ENCODE results near the gene AP1G2. TPM values are rescaled to one million over a fixed set of nuclear protein-coding genes. Genes with fewer than 3 reads are reported as not detected.
A peak's percentile ranks its signal among the peaks of the same experiment; 100 is the strongest.

Gene AP1G2
- total RNA-seq, 1 donor from 2014 or later, result 53.2 TPM

DNA sequence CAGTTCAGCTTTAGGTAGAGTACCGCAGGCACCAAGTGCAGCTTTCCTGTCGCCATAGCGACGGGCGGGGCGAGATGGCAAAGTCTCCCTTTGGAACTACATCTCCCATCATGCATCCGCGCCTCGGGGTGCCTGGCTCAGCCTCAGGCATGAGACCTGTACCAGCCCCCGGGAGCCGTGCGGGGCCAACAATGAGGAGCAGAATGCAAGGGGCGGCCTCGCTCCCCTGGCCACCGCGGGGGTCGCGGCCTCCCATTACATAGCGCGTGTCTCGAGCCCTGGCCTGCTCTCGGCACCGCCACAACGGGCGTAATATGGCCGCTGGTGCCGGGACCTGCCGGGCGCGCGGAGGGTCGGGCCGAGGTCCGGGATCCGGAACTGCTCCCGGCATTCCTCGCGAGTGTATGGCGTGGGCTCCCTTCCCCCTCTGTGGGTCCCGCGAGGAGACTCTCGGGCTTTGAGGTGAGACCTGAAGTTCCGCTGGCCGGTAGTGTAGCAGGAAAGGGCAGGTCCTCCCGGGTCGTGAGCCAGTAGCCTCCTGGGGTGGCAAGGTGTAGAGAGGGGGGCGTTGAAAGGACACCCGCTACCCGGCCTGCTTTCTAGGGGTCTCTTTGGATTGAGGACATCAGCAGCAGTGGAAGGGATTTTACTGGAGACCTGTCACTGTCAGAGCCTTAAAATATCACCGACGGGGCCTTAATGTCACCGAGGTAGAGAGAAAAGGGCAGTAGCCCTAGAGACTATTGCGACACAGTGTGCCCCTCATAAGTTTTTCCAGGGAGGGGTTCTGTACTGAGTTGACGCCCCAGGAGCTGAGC is 11.5 kb downstream of the AP1G2 start, which contains the start of gene THTPA:
THTPA (plus strand) TSS at position 390 of the 818 bp plus-strand sequence. CDS start 487 bp downstream, outside the sequence.
- H3K4me1 Mint-ChIP-seq, result peaks cover 37% of the 10 kb centered on the region
- TF ChIP-seq, protein P1, sequence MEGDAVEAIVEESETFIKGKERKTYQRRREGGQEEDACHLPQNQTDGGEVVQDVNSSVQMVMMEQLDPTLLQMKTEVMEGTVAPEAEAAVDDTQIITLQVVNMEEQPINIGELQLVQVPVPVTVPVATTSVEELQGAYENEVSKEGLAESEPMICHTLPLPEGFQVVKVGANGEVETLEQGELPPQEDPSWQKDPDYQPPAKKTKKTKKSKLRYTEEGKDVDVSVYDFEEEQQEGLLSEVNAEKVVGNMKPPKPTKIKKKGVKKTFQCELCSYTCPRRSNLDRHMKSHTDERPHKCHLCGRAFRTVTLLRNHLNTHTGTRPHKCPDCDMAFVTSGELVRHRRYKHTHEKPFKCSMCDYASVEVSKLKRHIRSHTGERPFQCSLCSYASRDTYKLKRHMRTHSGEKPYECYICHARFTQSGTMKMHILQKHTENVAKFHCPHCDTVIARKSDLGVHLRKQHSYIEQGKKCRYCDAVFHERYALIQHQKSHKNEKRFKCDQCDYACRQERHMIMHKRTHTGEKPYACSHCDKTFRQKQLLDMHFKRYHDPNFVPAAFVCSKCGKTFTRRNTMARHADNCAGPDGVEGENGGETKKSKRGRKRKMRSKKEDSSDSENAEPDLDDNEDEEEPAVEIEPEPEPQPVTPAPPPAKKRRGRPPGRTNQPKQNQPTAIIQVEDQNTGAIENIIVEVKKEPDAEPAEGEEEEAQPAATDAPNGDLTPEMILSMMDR (conservative IDR thresholded peaks at IDR 0.05), result no peak
- H3K9me3 Mint-ChIP-seq, result no peaks in the 10 kb centered on the region
- H3K4me3 Mint-ChIP-seq, result peak within 1 kb of the TSS; percentile 95
- peak within 1 kb of the TSS; percentile 97 for H3K27ac Mint-ChIP-seq (ENCODE audit: unreplicated experiment)
- peak; percentile 88 for DNase-seq (ENCODE audit: low read depth, low spot score)
- no peaks in the 10 kb centered on the region for H3K27me3 Mint-ChIP-seq (ENCODE audit: low read depth)
- no peaks in the 10 kb centered on the region for H3K36me3 Mint-ChIP-seq (ENCODE audit: low read depth)

DNA sequence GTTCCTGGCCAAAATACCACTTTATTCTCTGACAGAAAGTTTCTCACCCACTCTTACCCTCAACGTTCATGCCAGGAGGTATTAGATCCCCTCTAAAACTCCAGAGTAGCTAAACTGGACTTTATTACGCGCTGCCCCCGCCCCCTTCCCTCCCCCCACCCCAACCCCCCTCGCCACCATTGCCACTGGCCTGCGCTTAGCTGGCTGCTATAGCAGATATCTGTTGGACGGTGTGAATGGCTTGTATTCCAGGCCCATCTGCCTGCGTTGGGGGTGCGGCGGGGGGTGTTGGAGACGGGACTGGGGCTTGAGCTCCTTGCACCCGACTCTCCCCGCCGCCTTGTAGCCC is 12.1 kb downstream of the AP1G2 start:
- DNase-seq (ENCODE audit: low read depth, low spot score), result no peak
- Mint-ChIP-seq H3K36me3 (ENCODE audit: low read depth) (no peaks in the 10 kb centered on the region), H3K9me3 (no peaks in the 10 kb centered on the region), H3K4me3 (peak overlapping the region; percentile 95), H3K27me3 (ENCODE audit: low read depth) (no peaks in the 10 kb centered on the region), H3K27ac (ENCODE audit: unreplicated experiment) (peak overlapping the region; percentile 97), H3K4me1 (peaks cover 37% of the 10 kb centered on the region)
- TF ChIP-seq, protein P1 (conservative IDR thresholded peaks at IDR 0.05), result no peak

DNA sequence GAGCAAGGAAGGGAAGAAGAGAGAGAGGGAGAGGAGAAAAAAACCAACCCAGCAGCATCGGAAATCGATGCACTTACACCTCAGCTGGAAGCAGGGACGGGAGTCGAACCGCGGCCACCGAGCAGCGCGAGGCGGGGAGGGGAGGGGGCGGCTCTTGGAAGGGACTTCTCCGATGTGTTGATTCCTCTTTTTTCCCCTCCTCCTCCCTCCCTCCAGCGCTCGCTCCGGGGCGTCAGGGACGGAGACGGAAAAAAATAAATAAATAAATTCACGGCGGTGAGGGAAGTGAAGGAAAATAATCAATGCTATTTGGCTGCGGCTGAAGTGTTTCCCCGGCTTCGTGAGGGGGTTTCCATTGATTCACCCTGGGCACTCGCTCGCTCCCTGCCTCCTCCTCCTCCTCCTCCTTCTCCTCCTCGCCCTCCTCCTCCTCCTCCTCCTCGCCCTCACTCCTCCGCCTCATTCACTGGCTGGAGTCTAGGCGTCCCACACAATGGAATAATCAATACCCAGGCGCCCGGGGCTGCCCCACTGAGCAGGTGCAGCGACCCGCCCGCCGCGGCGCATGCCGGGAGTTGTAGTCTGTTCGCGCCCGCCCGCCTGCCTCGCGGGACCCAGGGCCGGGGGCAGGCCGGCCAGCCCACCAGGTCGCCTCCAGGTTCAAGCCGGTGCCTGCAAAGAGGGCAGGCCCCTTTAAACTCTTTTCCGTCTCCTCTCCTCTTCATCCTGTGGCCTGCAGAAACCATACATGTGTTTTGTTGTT is 16.1 kb downstream of the AP1G2 start, which contains the start of gene ZFHX2:
ZFHX2 (minus strand) TSS at position 500 of the 763 bp plus-strand sequence. CDS start 16,440 bp downstream, outside the sequence.
- TF ChIP-seq, protein P1 (conservative IDR thresholded peaks at IDR 0.05), result no peak
- H3K4me3 Mint-ChIP-seq, result no peak within 1 kb of the TSS

DNA sequence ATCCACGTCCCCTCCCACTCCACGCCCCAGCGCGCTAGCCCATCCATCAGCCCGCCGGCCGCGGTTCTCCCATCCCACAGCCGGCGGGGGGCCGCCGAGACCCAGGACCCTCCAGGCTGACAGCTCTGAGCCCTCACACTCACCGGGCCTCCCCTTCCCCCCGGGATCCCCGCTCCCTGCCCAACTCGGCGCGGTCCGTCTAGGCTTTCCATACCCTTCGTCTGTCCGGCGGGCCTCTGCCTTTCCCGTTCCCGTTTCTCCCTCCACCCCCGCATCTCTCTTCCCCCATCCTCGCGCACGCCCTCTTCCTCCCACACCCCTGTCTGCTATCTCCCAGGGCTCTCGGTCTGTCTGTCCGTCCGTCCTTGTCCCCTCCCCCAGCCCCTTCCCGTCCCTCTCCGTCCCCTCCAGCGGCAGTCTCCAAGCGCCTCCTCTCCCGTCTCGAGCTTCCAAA is 16.8 kb downstream of the AP1G2 start:
- peak overlapping the region; percentile 21 for H3K27ac Mint-ChIP-seq (ENCODE audit: unreplicated experiment)

More for the DNA sequence above, 16.1 kb downstream of the AP1G2 start, which contains the start of gene ZFHX2:
- H3K4me1 Mint-ChIP-seq, result peaks cover 18% of the 10 kb centered on the region
- peak within 1 kb of the TSS; percentile 21 for H3K27ac Mint-ChIP-seq (ENCODE audit: unreplicated experiment)
- no peaks in the 10 kb centered on the region for H3K36me3 Mint-ChIP-seq (ENCODE audit: low read depth)
- no peaks in the 10 kb centered on the region for H3K9me3 Mint-ChIP-seq
- no peaks in the 10 kb centered on the region for H3K27me3 Mint-ChIP-seq (ENCODE audit: low read depth)
- DNase-seq (ENCODE audit: low read depth, low spot score), result peak; percentile 83

More for the DNA sequence above, 16.8 kb downstream of the AP1G2 start:
- no peak for DNase-seq (ENCODE audit: low read depth, low spot score)
- TF ChIP-seq, protein P1 (conservative IDR thresholded peaks at IDR 0.05), result no peak
- Mint-ChIP-seq H3K4me1 (peaks cover 12% of the 10 kb centered on the region), H3K9me3 (no peaks in the 10 kb centered on the region), H3K4me3 (no peak overlapping the region), H3K36me3 (ENCODE audit: low read depth) (no peaks in the 10 kb centered on the region), H3K27me3 (ENCODE audit: low read depth) (no peaks in the 10 kb centered on the region)

All from neural crest cell (in vitro differentiated cells).